Fibroblast of villous mesenchyme (primary cell): ENCODE measurements around the gene EIF5. TPM values are rescaled to one million over a fixed set of nuclear protein-coding genes. Genes with fewer than 3 reads are reported as not detected.

Experiments used
- DNase-seq: peaks from one replicate; pipeline ENCODE4 v3.0.0-alpha.2; 2010; ENCODE audit warnings: low read depth
- H3K4me3 ChIP-seq: 2 replicates; pipeline ENCODE4 v1.5.1; 2011; ENCODE audit warnings: low read depth, mild to moderate bottlenecking, low read length
- total RNA-seq: library from RNA; depleted of rRNA; stranded (reverse); fragments of >200 nt; gene quantifications from 2 replicates; pipeline ENCODE4 v1.2.3, GENCODE V29; 2012
- TF ChIP-seq, protein P1 (sequence below): IDR thresholded peaks from 2 replicates; pipeline ENCODE4 v1.5.1; 2012; ENCODE audit warnings: low read depth, mild to moderate bottlenecking, low read length; ENCODE audit not compliant: insufficient read depth

Gene EIF5
- total RNA-seq, 1 donor = 122 TPM

DNA sequence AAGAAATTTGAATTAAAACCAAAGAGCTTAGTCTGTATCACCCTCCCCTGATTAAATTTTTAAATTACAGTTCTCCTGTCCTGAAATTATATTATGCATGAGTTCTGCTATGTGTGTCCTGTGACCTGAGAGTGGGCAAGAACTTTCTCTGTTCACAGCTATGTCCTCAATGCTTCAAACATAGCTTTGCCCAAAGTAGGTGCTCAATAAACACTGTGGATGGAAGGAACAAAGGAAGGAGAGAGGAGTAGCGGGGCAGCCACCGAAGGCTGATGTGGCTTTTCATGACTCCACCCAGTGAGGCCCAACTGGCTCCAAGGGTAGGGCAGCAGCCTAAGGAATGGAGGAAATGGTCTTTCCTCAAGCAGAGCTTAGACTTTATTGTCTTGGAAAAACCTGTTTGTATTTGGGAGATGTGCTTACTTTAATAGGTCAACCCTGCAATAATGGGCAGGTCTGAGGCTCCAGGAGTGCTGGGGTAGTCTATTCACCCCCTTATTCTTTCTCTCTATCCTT lies 43.5 kb downstream of the EIF5 start:
- DNase-seq = no peak
- TF ChIP-seq, protein P1, sequence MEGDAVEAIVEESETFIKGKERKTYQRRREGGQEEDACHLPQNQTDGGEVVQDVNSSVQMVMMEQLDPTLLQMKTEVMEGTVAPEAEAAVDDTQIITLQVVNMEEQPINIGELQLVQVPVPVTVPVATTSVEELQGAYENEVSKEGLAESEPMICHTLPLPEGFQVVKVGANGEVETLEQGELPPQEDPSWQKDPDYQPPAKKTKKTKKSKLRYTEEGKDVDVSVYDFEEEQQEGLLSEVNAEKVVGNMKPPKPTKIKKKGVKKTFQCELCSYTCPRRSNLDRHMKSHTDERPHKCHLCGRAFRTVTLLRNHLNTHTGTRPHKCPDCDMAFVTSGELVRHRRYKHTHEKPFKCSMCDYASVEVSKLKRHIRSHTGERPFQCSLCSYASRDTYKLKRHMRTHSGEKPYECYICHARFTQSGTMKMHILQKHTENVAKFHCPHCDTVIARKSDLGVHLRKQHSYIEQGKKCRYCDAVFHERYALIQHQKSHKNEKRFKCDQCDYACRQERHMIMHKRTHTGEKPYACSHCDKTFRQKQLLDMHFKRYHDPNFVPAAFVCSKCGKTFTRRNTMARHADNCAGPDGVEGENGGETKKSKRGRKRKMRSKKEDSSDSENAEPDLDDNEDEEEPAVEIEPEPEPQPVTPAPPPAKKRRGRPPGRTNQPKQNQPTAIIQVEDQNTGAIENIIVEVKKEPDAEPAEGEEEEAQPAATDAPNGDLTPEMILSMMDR = no peak
- H3K4me3 ChIP-seq = no peak overlapping the region

DNA sequence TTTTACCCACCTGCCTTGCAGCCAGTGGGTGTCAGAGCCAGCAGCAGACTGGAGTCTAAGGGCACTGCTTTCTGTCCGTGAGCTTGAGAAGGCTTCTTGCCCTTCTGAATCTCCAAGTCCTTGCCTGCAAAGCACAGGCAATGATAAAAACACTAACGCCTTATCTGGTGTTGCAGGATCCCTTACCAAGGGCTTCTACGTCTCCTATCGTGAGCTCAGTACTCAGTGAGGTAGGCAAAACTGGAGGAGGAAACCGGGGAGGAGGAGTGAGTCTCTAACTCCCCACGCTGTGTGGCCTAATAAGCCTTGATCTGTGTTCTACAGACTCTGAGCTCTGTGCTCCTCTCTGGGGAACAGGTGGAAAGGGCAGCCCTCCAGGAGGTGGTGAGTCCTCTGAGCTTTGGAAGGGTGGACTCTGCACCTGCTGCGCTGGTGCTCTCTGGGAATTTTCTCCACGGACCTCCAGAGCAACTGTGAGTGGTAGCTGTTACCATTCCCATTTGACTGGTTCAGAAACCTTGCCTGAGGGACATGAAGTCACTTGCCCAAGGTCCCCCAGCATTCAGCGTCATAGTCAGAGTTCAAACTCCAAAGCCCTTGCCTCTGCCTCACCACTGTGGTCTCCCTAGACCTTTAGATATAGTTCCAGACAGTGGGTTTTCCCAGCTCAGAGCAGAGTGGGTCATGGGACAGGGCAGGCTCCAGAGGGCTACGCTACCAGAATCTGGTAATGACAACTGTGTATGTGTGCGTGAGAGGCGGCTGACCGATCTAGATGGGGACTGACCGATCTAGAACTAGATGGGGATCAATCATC lies 44.2 kb downstream of the EIF5 start:
- DNase-seq = no peak
- TF ChIP-seq, protein P1 = no peak
- H3K4me3 ChIP-seq = no peak overlapping the region

- no peak overlapping the region for H3K4me3 ChIP-seq
- TF ChIP-seq, protein P1 = no peak
- DNase-seq = peak; percentile 64
Observed at GRCh38 chr14:103380719-103381377, 46.8 kb downstream of the EIF5 start.

GRCh38 chr14:103382376-103382775 lies 48.3 kb downstream of the EIF5 start:
- TF ChIP-seq, protein P1 = no peak
- H3K4me3 ChIP-seq = no peak overlapping the region
- peak; percentile 97 for DNase-seq

DNA sequence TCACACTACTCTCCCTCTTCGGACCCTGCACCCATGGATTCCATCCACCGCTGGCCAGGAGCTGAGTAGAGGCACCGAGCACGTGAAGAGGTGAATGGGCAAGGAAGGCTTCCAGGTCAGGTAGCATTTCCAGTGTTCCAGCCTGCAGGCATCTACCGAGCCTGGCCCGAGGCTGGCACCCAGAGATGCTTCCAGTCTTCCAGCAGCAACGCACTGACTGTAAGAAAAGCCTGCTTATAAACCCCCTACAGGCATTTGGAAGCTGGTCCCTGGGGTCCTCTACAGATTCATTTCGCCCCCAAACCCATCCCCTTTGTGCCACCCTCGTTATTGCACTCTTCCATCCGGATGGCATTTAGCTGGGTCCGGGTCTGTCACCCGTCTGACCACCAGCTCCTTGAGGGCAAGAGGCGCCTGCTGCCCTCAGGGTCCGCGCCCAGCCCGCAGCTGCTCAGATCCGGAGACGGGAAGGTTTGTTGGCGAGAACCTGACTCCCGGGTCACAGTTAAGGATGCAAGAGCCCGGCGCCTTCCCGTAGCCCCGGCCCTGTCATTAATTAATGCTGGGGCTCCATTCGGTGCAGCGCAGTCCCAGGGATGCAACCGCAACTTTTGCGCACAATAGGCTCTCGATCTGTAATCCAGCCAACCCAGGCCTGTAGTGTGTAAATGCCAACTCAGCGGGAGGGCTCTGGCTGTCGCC lies 50.6 kb downstream of the EIF5 start:
- no peak for DNase-seq
- H3K4me3 ChIP-seq = peak overlapping the region; percentile 92
- TF ChIP-seq, protein P1 = no peak

- TF ChIP-seq, protein P1 = peak; percentile 8
- DNase-seq = peak; percentile 98
- peak within 1 kb of the TSS; percentile 92 for H3K4me3 ChIP-seq
Observed at GRCh38 chr14:103385152-103385928, 51.3 kb downstream of the EIF5 start, which contains the start of gene MARK3. TSS of gene MARK3 (plus strand) at chr14:103385415. CDS start at chr14:103386030, 615 bp downstream.
